T-cell (primary cell): ENCODE data around the gene POU3F1. TPM values are rescaled to one million over a fixed set of nuclear protein-coding genes. Genes with fewer than 3 reads are reported as not detected.

ENCODE experiments used
- total RNA-seq, 35 experiments: library from RNA in 6 of 35; stranded (reverse) in 6 of 35; fragments of 120-200 nt in 1 of 35; gene quantifications; one replicate each; pipeline versions ENCODE4 v1.2.1 to v1.2.4 and lab custom pipeline; 2013 to 2026

POU3F1 gene
- total RNA-seq, 5 donors from 2014 or later (not counting 1 experiment from before 2014, with no cell fraction given), result 0.28 to 0.72 (median 0.64) TPM

Other genes with a start within 250 kb of the POU3F1 start
- 10 to 100 TPM; 13.1 to 24.9 (median 15.8) TPM for gene C1orf122, start 239.0 kb downstream of the POU3F1 start, total RNA-seq
- 10 to 100 TPM; 16.0 to 28.2 (median 18.4) TPM for gene YRDC, start 238.6 kb downstream of the POU3F1 start, total RNA-seq
- gene MTF1, start 187.2 kb downstream of the POU3F1 start, total RNA-seq, result 10 to 100 TPM; 23.6 to 29.9 (median 24.9) TPM
- 10 to 100 TPM; 27.9 to 35.8 (median 30.9) TPM for gene INPP5B, start 99.7 kb downstream of the POU3F1 start, total RNA-seq
- 10 to 100 TPM; 45.2 to 69.9 (median 53.0) TPM for gene SF3A3, start 56.8 kb downstream of the POU3F1 start, total RNA-seq
- gene FHL3, start 41.3 kb downstream of the POU3F1 start, total RNA-seq, result 10 to 100 TPM in 2 of 5 donors, 1 to 10 TPM in 3; 4.1 to 19.3 (median 8.1) TPM
- gene UTP11, start 34.1 kb downstream of the POU3F1 start, total RNA-seq, result 10 to 100 TPM in 3 of 5 donors, 1 to 10 TPM in 2; 8.5 to 18.3 (median 15.9) TPM